Caki2 (cell line): ENCODE data around the gene TMEM132C. TPM values are rescaled to one million over a fixed set of nuclear protein-coding genes. Genes with fewer than 3 reads are reported as not detected.

Source experiments
- DNase-seq: peaks from one replicate; pipeline ENCODE4 v3.0.0-alpha.2; 2015; ENCODE audit warnings: low read depth
- in situ Hi-C: cut with HindIII; loops from 2 replicates; pipeline ENCODE4 v1.10.0; 2016; ENCODE audit warnings: low sequenced_read_pairs, low pct_unique_long_range_greater_than_20kb, mixed read lengths
- total RNA-seq: library from RNA; depleted of rRNA; stranded (reverse); fragments of >200 nt; shearing (Covaris generic); gene quantifications from 2 replicates; pipeline ENCODE4 v1.2.3, GENCODE V29; 2014; ENCODE audit warnings: low replicate concordance

TMEM132C gene
- total RNA-seq, 1 experiment from 2014 or later, result not detected

GRCh38 chr12:128694445-128694844 is 427.5 kb downstream of the TMEM132C start:
- in situ Hi-C loops, result no loop called here
- DNase-seq, result no peak

GRCh38 chr12:128695697-128696096 is 428.7 kb downstream of the TMEM132C start:
- in situ Hi-C loops, result no loop called here
- DNase-seq, result no peak

DNA sequence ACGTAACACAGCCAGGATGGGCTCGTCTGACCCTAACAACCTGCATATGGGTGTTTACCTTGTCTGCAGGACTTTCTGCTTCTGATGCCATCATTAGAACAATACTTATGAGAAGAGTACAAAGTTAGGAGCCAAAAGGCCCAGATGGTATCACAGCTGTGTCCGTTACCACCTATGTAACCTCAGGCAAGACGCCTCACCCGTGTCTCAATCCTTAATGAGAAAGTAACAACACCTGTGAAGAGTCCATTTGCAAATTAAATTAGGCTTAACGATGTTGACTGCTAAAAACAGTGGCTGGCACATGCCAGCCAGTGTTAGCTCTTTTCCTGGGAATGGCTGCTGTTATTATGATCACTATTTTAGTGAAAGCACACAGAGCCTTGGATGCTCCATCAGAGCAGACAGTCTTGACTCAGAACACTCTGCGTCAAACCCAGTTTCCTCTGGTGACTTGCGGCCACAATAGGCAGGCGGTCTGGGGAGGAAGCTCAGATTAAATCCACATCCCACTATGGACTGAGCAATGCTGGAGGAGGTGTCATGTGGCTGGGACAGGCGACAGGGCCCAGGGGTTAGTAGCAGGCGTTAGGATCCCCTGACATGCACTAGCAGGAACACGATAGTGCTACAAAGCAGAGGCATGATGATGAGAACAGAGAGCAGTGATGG is 431.5 kb downstream of the TMEM132C start:
- DNase-seq, result no peak
- in situ Hi-C loops, result no loop called here

DNA sequence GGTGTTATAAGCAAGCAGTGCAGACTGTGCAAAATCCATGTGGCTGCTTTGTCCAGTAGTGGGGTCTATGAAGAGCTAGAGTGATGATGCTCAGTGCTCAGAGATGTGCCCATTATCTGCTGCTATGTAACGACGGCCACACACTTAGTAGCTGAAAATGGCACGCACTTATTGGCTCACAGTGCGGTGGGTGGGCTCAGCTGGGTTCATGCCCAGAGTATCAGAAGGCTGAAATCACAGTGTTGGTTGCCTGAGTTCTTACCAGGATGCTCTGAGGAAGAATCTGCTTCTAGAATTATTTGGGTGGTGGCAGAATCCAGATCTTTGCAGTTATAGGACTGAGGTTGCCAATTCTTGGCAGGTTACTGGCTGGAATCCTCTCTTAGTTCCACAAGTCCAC is 432.1 kb downstream of the TMEM132C start:
- DNase-seq, result no peak
- in situ Hi-C loops, result no loop called here

- in situ Hi-C loops, result no loop called here
- DNase-seq, result no peak
Observed at GRCh38 chr12:128702371-128702770, 435.4 kb downstream of the TMEM132C start.

DNA sequence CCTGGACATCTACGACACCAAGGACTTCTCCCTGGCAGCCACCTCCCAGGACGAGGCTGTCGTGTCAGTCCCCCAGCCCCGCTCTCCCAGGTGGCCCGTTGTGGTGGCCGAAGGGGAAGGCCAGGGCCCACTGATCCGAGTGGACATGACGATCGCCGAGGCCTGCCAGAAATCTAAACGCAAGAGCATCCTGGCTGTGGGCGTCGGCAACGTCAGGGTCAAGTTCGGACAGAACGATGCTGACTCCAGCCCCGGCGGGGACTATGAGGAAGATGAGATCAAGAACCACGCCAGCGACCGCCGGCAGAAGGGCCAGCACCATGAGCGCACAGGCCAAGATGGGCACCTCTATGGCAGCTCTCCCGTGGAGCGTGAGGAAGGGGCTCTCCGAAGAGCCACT is 438.2 kb downstream of the TMEM132C start:
- in situ Hi-C loops, result no loop called here
- DNase-seq, result no peak

DNA sequence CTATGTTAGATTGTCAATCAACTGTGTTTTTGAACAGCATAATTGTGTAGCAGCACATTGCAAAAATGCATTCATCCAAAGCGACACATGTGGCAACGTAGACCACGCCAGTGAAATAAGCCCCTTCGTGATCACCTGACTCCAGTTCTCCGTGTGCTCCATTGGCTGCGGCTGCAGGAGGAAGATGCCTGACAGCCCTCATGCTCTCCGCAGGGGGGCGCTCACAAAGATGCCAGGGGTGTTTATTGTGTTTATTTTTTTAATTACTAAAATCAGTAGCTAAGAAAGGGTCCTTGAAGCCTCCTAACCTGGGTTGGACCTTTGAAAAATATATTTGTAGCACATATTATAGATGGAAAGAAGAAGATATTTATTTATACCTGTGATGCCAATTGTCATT is 440.5 kb downstream of the TMEM132C start:
- DNase-seq, result no peak
- in situ Hi-C loops, result no loop called here

DNA sequence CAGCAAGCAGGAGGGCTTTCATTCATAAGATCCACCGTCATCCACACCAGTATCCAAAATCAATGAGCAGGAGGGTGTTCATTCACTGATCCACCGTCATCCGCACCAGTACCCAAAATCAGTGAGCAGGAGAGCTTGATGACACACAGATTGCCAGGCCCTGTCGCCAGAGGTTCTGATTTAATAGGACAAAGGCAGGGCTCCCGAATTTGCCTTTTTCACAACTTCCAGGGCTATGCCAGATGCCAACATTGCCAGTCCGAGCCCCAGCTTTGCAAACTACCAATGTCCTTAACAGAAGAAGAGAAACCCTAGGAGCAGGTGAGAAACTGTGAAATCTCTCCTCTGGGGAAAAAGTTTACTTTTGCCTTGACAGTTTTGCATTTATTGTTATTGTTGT is 441.8 kb downstream of the TMEM132C start:
- no peak for DNase-seq
- in situ Hi-C loops, result no loop called here

GRCh38 chr12:128709660-128710059 is 442.7 kb downstream of the TMEM132C start:
- in situ Hi-C loops, result no loop called here
- DNase-seq, result no peak

- in situ Hi-C loops, result no loop called here
- DNase-seq, result no peak
Observed at GRCh38 chr12:128711486-128711885, 444.5 kb downstream of the TMEM132C start.

DNA sequence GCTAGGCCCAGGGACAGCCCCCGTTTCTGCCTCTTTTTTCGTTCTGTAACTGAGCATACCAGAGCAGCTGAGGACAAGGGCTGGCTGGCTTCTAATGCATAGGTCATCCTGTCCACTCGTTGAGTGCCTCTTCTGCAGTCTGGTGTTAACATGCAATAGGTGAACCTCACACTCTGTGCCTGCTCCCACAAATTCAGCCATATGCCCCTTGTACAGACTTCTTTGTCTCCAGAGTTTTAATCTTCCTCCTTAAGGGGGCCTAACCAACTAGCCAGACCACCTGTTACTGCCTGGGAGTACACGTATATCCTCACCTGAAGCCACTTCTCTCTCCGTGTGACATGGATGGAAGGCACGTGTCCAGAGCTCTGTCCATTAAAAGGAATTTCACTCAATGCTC is 445.7 kb downstream of the TMEM132C start:
- in situ Hi-C loops, result no loop called here
- DNase-seq, result no peak

DNA sequence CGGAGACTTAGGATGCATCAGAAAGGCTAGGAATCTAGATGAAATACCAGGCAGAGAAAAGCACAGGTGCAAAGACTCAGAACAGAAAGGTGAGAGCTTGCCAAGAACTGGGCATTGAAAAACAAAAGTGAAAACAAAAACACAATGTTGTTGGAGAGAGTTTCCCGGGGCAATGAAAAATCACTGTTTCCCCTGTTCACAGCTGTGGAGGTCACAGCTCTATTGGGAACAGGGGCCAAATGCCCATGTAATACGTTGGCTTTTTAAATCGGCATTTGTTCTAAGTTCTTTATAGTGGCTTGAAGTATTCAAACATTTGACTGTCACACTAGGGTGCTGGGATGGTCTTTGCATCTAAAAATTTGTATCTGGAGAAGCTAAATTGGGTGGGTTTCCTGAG is 448.5 kb downstream of the TMEM132C start:
- in situ Hi-C loops, result no loop called here
- no peak for DNase-seq

GRCh38 chr12:128724468-128725046 is 457.6 kb downstream of the TMEM132C start:
- in situ Hi-C loops, result loop anchor here (5.0 kb wide), 1 partner anchor 73 kb away; no protein-coding TSS in a partner anchor
- peak; percentile 56 for DNase-seq

DNA sequence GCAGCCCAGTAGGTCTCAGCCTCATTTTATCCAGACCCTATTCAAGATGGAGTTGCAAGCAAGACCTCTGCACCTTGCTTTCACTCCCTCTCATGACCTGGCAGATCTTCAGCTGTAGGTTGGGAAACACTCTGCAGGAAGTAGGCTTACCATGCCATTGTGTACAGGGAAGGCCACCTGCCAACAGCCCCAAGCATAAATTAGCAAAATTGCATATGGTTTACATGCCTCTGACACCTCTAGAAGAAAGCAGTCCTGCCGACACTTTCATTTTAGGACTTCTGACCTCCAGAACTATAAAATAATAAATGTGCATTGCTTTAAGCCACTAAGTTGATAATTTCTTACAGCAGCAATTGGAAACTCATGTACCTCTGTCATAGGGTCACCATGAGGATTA is 459.9 kb downstream of the TMEM132C start:
- in situ Hi-C loops, result loop anchor here (5.0 kb wide), 1 partner anchor 70 kb away; no protein-coding TSS in a partner anchor
- no peak for DNase-seq

DNA sequence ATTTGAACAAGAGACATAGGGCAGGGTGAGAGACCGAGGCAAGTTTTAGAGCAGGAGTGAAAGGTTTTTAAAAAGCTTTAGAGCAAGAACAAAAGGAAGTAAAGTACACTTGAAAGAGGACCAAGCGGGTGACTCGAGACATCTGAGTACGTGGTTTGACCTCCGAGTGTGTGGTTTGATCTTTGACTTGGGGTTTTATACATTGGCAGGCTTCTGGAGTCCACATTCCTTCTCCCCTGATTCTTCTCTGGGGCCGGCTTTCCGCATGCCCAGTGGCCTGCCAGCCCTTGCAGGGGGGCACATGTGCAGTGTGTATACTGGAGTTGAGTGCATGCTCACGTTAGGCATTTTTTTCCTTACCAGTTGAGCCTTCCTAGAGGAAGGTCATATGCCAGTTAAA is 460.5 kb downstream of the TMEM132C start:
- peak; percentile 86 for DNase-seq
- in situ Hi-C loops, result loop anchor here (5.0 kb wide), 1 partner anchor 70 kb away; no protein-coding TSS in a partner anchor

DNA sequence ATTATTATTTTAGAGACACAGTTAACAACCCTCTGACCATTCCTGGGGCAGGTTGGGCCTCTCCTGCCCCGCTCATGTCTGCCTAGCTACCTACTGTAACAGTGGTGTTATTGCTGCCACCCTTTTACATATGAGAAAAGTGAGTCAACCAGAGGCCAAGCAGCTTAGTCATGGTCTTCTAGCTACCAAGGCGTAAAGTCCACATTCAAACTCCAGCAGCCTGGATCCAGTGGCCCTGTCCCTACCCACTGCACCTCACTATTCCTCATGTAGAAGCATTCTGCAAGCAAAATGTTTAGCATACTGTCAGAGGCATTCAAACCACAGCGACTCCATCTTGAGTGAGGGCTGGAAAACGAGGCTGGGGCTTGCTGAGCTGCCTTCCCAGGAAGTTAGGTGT is 461.0 kb downstream of the TMEM132C start:
- in situ Hi-C loops, result loop anchor here (5.0 kb wide), 1 partner anchor 69 kb away; no protein-coding TSS in a partner anchor
- peak; percentile 89 for DNase-seq

GRCh38 chr12:128729628-128730121 is 462.7 kb downstream of the TMEM132C start:
- DNase-seq, result peak; percentile 84

DNA sequence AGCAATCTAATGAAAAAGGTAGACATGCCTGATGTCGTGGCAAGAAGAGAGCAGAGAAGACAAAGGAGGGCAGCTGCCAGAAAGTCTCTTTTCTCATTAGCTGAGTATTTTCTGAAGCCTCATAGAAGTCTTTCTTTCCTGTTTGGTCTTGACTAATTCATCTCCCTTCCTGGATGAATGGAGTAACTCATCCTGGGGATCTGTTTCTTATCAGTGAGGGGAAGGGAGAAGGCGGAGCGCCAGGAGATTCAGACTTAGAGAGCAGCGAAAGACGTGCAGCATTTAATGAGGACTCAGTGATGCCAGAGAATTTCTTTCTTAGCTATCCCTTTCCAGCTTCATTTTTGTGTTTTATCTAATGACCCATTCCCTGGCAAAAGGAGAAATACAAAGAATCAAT is 467.4 kb downstream of the TMEM132C start:
- DNase-seq, result no peak
- in situ Hi-C loops, result no loop called here

More at GRCh38 chr12:128729628-128730121, 462.7 kb downstream of the TMEM132C start:
- in situ Hi-C loops, result loop anchor here (5.0 kb wide), 1 partner anchor 68 kb away; no protein-coding TSS in a partner anchor

- DNase-seq, result no peak
- in situ Hi-C loops, result no loop called here
Observed at GRCh38 chr12:128737292-128737966, 470.5 kb downstream of the TMEM132C start.
